GM12891 (cell line): ENCODE data around the gene ETFA.
"Not testable (repeated sequence)": the region's sequence is repeated elsewhere in the genome, so short reads cannot be mapped to it uniquely, and the experiment has no call there.

Experiments used
- DNase-seq: peaks from one replicate; pipeline ENCODE4 v3.0.0; 2011; ENCODE audit warnings: low spot score; ENCODE audit not compliant: insufficient read length
- FAIRE-seq: peaks from 2 replicates; lab custom pipeline; 2011; peaks lifted over from hg19 to GRCh38; lab: Jason Lieb, UNC
- PAX5 ChIP-seq: IDR thresholded peaks from 2 replicates; pipeline ENCODE4 v1.6.1; 2011; ENCODE audit warnings: low read length, moderate library complexity, mild to moderate bottlenecking; ENCODE audit not compliant: insufficient read depth, severe bottlenecking
- POLR2A ChIP-seq: IDR thresholded peaks from 2 replicates; pipeline ENCODE4 v1.6.1; 2011; ENCODE audit warnings: low read depth, low read length, control low read depth
- POLR2AphosphoS5 ChIP-seq: IDR thresholded peaks from 2 replicates; pipeline ENCODE4 v1.6.1; 2011; ENCODE audit warnings: low read depth, low read length, control low read depth
- POU2F2 ChIP-seq: IDR thresholded peaks from 2 replicates; pipeline ENCODE4 v1.6.1; 2011; ENCODE audit warnings: low read depth, mild to moderate bottlenecking, control low read depth, low read length, moderate library complexity
- SPI1 ChIP-seq: IDR thresholded peaks from 2 replicates; pipeline ENCODE4 v1.6.1; 2011; ENCODE audit warnings: low read depth, low read length, control low read depth
- TAF1 ChIP-seq: IDR thresholded peaks from 2 replicates; pipeline ENCODE4 v1.6.1; 2011; ENCODE audit warnings: low read depth, low read length, control low read depth

ETFA gene

DNA sequence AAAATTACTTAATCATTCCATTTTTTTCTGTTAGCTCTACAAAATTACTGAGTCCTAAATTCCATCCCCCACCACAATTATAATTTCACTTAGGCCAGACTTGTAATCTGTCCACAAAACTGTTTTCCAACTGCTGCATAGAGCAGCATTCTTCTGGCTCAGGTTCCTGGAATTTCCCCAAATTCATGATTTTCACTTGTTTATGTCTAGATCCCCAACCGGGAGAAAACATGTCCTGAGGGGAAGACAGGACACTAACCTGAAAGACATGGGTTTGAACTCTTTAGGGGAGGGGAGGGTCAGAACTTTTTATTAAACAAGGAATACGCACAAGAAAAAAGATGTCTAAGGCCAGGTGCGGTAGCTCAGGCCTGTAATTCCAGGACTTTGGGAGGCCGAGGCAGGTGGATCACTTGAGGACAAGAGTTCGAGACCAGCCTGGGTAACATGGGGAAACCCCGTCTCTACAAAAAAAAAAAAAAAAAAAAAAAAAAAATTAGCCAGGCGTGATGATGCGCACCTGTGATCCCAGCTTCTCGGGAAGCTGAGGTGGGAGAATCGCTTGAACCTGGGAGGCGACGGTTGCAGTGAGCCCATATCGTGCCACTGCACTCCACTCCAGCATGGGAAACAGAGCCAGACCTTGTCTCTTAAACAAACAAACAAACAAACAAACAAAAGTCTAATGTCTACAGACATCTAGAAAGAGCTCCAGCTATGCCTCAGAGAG lies 1.5 kb downstream of the ETFA start:
- FAIRE-seq = no peak
- no peak for TF ChIP-seq POU2F2
- no peak for TF ChIP-seq SPI1
- TF ChIP-seq POLR2A = no peak
- no peak for TF ChIP-seq PAX5
- no peak for TF ChIP-seq TAF1
- TF ChIP-seq POLR2AphosphoS5 = no peak
- no peak for DNase-seq

DNA sequence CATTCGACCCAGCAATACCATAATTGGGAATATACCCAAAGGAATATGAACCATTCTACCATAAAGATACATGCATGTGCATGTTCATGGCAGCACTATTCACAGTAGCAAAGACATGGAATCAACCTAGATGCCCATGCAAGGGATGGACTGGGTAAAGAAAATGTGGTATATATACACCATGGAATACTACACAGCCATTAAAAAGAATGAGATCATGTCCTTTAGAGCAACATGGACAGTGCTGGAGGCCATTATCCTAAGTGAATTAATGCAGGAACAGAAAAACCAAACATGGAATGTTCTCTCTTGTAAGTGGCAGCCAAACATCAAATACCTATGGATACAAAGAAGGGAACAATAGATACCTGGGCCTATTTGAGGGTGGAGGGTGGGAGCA lies 7.4 kb downstream of the ETFA start:
- DNase-seq = no peak
- FAIRE-seq = peak; percentile 28
- TF ChIP-seq POLR2AphosphoS5 = no peak
- no peak for TF ChIP-seq POLR2A
- TF ChIP-seq POU2F2 = no peak
- TF ChIP-seq SPI1 = no peak
- no peak for TF ChIP-seq PAX5
- no peak for TF ChIP-seq TAF1

DNA sequence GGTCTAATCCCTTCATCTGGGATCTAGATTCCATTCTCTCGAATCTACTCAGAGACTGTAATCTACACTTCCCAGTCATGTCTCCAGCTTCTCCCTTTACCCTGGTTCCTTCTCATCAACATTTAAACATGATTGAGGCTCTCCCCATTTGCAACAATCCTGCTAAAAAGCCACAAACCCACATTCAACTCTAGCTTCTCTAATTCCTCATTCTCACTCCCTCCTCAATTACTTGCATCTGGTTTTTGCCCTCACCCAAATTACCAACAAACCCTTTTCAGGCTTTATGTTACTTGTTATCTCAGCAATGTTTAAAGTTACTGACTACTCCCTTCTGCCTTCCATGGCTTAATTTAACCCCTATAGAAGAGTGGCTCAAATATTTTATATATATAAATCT lies 11.5 kb downstream of the ETFA start:
- DNase-seq (no peak), FAIRE-seq (no peak)
- TF ChIP-seq POLR2A = no peak
- TF ChIP-seq TAF1 = no peak
- TF ChIP-seq POLR2AphosphoS5 = no peak
- TF ChIP-seq PAX5 = no peak
- TF ChIP-seq POU2F2 = no peak
- TF ChIP-seq SPI1 = no peak

DNA sequence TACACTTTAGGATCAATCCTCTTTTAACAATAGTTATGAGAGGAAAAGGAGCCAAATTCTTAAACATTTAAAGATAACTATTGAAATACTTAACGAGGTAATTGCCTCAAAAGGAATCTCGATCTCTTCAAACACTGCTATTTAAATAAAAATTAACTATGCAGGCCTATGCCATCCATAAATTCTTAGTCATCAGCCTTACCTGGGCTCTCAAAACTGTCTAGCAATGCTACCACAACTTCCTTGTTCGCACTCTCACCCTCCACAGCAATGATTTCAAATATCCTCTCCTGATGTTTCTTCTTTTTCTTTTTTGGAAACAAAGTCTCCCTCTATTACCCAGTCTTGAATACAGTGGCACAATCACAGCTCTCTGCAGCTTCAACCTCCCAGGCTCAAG lies 12.3 kb downstream of the ETFA start:
- DNase-seq (no peak), FAIRE-seq (no peak)
- TF ChIP-seq PAX5 (no peak), SPI1 (no peak), POLR2AphosphoS5 (no peak), POLR2A (no peak), TAF1 (no peak), POU2F2 (no peak)

DNA sequence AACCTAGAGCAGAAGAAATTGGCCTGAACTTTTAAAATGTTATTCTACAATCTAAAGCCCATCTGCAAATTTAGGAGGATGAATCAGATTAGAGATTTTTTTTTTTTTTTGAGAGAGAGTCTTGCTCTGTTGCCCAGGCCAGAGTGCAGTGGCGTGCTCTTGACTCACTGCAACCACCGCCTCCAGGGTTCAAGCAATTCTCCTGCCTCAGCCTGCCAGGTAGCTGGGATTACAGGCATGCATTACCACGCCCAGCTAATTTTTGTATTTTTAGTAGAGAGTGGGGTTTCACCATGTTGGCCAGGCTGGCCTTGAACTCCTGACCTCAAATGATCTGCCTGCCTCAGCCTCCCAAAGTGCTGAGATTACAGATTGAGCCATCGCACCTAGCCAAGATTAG lies 13.3 kb downstream of the ETFA start:
- not testable (repeated sequence) for DNase-seq, FAIRE-seq

DNA sequence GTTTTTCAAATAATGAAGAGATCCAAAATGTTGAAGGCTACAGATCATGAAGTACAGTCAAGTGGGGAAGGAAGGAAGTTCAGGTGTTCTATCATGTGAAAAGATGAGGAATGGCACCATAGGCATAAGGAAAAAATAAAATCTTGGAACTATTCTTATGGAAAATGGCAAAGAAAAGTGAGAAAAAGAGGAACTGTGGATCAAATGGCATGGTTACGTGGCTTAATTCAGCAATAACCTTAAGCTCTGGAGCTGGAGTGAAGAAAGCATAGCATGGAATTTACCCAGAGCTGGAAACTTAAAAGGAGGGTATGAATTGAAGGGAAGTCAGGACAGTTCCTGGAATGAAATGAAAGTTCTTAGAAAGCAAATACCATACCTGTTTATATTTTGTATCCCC lies 14.4 kb downstream of the ETFA start:
- FAIRE-seq (no peak), DNase-seq (no peak)
- no peak for TF ChIP-seq PAX5
- no peak for TF ChIP-seq POU2F2
- peak; percentile 33; the same call in 1 of the 2 replicates for TF ChIP-seq SPI1

DNA sequence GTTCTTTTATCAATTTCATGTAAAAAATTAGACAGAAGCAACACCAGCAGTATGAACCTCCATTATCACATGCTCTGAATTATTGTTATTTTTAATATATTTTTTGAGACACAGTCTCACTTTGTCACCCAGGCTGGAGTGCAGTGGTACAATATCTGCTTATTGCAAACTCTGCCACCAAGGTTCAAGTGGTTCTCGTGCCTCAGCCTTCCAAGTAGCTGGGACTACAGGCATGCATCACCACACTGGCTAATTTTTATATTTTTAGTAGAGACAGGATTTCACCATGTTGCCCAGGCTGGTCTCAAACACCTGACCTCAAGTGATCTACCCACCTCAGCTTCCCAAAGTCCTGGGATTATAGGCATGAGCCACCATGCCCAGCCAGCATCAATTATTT lies 16.8 kb downstream of the ETFA start:
- not testable (repeated sequence) for FAIRE-seq

DNA sequence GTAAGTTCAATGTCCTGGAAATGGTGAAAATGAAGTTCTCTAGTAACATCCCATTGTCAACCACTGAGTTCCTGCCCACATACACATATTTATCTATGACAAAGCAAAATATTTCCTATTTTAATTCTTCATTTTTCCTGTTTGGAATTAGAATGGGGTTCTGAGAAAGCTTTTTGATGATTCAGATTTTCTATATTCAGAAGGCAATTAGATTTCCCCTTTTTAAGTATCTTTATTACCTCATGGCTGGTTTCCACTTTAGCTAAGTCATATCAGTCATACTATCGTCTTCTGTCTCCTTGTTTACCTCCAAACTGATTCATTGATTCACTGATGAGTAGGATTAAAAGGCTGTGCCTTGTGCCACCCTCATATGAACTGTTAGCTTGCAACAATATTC lies 17.9 kb downstream of the ETFA start:
- no peak for DNase-seq
- TF ChIP-seq PAX5 = no peak
- TF ChIP-seq POLR2AphosphoS5 = no peak
- TF ChIP-seq POLR2A = no peak
- TF ChIP-seq TAF1 = no peak
- no peak for TF ChIP-seq SPI1
- no peak for TF ChIP-seq POU2F2
- no peak for FAIRE-seq

More for the DNA sequence above, 16.8 kb downstream of the ETFA start:
- not testable (repeated sequence) for DNase-seq

DNA sequence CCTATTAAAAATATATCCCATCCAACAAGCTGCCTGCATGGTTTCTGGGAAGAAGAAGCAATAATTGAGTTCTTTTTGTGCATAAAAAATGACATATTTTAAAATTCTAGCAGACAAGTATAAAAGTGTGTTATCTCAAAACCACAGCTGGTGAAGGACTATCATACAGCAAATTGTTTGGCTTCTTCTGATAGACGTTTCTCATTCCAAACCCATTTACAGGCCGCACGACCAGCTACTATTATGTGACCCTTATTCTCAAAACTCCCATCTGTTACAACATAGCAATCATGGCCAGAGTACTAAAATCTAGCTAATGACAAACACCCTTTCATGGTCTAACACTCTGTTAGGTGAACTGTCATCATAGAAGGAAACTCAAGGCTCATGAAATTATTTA lies 21.7 kb downstream of the ETFA start:
- no peak for FAIRE-seq
- TF ChIP-seq POLR2A (no peak), POLR2AphosphoS5 (no peak), POU2F2 (no peak), TAF1 (no peak), SPI1 (no peak), PAX5 (no peak)
- no peak for DNase-seq

DNA sequence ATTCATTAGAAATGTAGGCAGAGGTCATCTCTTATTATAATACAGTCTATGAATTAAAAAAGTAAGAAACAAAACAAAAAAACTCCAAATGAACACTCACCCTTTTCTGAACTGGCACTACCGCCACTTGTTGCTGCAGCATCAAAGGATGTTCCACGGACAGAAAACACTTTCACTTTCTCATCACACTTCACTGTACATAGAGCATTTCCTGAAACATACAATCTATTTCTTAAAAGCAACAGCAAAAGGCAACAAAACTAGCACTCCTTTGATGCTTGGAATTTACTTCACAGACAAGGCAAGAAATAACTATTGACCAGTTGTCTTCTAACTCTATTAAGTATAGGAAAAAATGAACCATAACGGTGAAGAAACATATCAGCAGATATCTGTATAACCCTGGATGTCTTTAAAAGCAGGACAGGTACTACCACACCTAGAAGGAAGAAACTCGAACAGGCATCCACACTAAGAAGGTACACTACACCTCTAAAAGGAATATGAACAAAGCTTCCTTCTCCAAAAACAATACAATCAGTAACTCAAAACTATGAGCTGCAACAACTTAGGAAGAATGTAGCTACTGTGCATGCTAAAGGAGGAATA lies 24.9 kb downstream of the ETFA start:
- TF ChIP-seq POLR2A = no peak
- TF ChIP-seq POU2F2 = no peak
- no peak for TF ChIP-seq PAX5
- TF ChIP-seq TAF1 = no peak
- DNase-seq (peak; percentile 38), FAIRE-seq (peak; percentile 86)
